Esophagus squamous epithelium (tissue), 5 donors: ENCODE measurements around the gene SPRYD7. TPM values are rescaled to one million over a fixed set of nuclear protein-coding genes. Genes with fewer than 3 reads are reported as not detected.

Source experiments
- DNase-seq: peaks from one replicate; lab custom pipeline; 2025; lab: John Stamatoyannopoulos, UW
- H3K27ac ChIP-seq, 4 donors: fragments of 200-600 bp; sonication (generic); one replicate each; pipeline ENCODE4 v1.5.1; 2016 to 2019; ENCODE audit warnings: mild to moderate bottlenecking in 1 of 4
- H3K27me3 ChIP-seq, 4 donors: fragments of 200-600 bp; sonication (generic); 1 replicate in 3 of 4; 2 replicates in 1 of 4; pipeline versions ENCODE4 v1.5.1 to v1.6.0; 2017 to 2021; ENCODE audit warnings: antibody characterized with exemption in 1 of 4
- H3K36me3 ChIP-seq, 3 donors: fragments of 200-600 bp; sonication (generic); one replicate each; pipeline ENCODE4 v1.5.1; 2016 to 2019
- H3K4me1 ChIP-seq, 3 donors: fragments of 200-600 bp; sonication (generic); one replicate each; pipeline ENCODE4 v1.5.1; 2017 to 2019
- H3K4me3 ChIP-seq, 4 donors: fragments of 200-600 bp; sonication (generic); 1 replicate in 3 of 4; 2 replicates in 1 of 4; pipeline ENCODE4 v1.5.1; 2016 to 2019; ENCODE audit warnings: mild to moderate bottlenecking in 2 of 4, moderate library complexity in 1 of 4
- H3K9me3 ChIP-seq, 3 donors: fragments of 200-600 bp; sonication (generic); one replicate each; pipeline ENCODE4 v1.5.1; 2016 to 2019
- POLR2A ChIP-seq, 4 donors: fragments of 450-650 bp; IDR thresholded peaks; one replicate each; pipeline ENCODE4 v1.6.1; 2017; ENCODE audit warnings: antibody characterized with exemption in 4 of 4, mild to moderate bottlenecking in 4 of 4, moderate library complexity in 3 of 4
- WGBS, 2 donors: methylation state at CpG; one replicate each; pipeline ENCODE4 v1.1.5; 2018; 5-methylcytosine and 5-hydroxymethylcytosine counted together
- intact Hi-C: fragments of 100-400 bp; cut with DNase I; formaldehyde crosslinking; loops from one replicate; pipeline ENCODE4 v1.15.0; 2022
- total RNA-seq, 4 donors: library from RNA; depleted of rRNA; stranded (reverse); fragments of >200 nt; gene quantifications; one replicate each; pipeline ENCODE4 v1.1.0, GENCODE V29; 2016
- TF ChIP-seq, protein P1 (sequence below), 6 experiments: fragments of 450-650 bp in 4 of 6; fragments of 200-600 bp in 2 of 6; sonication (generic) in 2 of 6; IDR thresholded peaks; one replicate each; pipeline ENCODE4 v1.5.1; 2016 to 2019; ENCODE audit warnings: antibody characterized with exemption in 6 of 6, mild to moderate bottlenecking in 4 of 6, moderate library complexity in 4 of 6
- donor health status: DM: yes; HTN: yes; CAD: no.

The SPRYD7 gene
- total RNA-seq, 4 donors from 2014 or later: 6.3 to 11.9 (median 9.2) TPM

DNA sequence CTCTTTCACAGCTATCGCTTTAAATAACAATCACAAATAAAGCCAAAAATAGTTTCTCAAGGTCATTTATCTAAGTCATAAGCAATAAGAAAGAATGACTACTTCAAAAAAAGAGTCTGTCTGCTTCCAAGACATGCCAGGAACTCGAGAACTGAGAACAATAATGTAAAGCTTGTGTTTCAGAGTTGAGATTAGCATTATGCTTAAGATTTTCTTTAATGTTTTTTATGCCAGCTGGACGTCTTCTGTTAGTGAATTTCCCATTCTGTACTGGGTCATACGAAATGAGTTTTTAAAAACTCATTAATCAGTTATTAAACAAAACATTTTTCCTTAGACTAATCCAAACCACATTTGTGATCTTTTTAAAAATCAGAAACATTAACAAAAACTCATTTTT, 3.2 kb upstream of the SPRYD7 start:
- H3K4me1 ChIP-seq: peaks cover 12 to 45% (median 15%) of the 10 kb centered on the region in 3 donors
- no peaks in the 10 kb centered on the region for H3K27me3 ChIP-seq
- no peaks in the 10 kb centered on the region for H3K9me3 ChIP-seq
- no peak for TF ChIP-seq POLR2A (IDR thresholded peaks at IDR 0.05)
- TF ChIP-seq, protein P1, sequence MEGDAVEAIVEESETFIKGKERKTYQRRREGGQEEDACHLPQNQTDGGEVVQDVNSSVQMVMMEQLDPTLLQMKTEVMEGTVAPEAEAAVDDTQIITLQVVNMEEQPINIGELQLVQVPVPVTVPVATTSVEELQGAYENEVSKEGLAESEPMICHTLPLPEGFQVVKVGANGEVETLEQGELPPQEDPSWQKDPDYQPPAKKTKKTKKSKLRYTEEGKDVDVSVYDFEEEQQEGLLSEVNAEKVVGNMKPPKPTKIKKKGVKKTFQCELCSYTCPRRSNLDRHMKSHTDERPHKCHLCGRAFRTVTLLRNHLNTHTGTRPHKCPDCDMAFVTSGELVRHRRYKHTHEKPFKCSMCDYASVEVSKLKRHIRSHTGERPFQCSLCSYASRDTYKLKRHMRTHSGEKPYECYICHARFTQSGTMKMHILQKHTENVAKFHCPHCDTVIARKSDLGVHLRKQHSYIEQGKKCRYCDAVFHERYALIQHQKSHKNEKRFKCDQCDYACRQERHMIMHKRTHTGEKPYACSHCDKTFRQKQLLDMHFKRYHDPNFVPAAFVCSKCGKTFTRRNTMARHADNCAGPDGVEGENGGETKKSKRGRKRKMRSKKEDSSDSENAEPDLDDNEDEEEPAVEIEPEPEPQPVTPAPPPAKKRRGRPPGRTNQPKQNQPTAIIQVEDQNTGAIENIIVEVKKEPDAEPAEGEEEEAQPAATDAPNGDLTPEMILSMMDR (IDR thresholded peaks at IDR 0.05): no peak
- intact Hi-C loops: no loop called here
- DNase-seq: no peak
- peak overlapping the region in 2 of 4 donors; percentile 23 to 53 for H3K27ac ChIP-seq
- H3K4me3 ChIP-seq: peak overlapping the region in 1 of 4 donors; percentile 12
- 11 to 21% methylated on average over 4 of the region's 4 CpGs for WGBS, 2 donors
- H3K36me3 ChIP-seq: no peaks in the 10 kb centered on the region

DNA sequence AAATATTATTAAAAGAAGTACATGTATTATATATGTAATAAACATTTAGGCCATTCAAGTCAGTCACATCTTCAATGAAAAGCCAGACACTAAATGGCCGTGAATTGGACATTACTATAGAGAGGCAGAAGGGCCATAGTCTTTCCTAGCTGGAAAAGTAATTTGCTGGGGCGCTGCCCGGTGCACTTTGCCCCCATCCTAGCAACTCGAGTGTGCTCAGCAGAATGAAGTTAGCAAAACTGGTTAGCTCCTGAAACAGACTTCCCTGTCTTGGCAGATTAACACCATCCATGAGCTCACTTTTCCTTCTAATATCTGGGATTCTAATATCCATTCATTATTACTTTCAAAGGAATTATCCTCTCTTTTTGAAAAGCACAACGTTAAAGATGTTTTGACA, 2.8 kb upstream of the SPRYD7 start:
- H3K36me3 ChIP-seq: no peaks in the 10 kb centered on the region
- H3K4me1 ChIP-seq: peaks cover 12 to 49% (median 15%) of the 10 kb centered on the region in 3 donors
- intact Hi-C loops: no loop called here
- H3K27ac ChIP-seq: peak overlapping the region in 2 of 4 donors; percentile 23 to 53
- WGBS, 2 donors: 28 to 37% methylated on average over 5 of the region's 5 CpGs
- DNase-seq: no peak
- H3K4me3 ChIP-seq: peak overlapping the region in 1 of 4 donors; percentile 12
- no peaks in the 10 kb centered on the region for H3K9me3 ChIP-seq
- TF ChIP-seq, protein P1 (IDR thresholded peaks at IDR 0.05): no peak
- no peak for TF ChIP-seq POLR2A (IDR thresholded peaks at IDR 0.05)
- no peaks in the 10 kb centered on the region for H3K27me3 ChIP-seq

DNA sequence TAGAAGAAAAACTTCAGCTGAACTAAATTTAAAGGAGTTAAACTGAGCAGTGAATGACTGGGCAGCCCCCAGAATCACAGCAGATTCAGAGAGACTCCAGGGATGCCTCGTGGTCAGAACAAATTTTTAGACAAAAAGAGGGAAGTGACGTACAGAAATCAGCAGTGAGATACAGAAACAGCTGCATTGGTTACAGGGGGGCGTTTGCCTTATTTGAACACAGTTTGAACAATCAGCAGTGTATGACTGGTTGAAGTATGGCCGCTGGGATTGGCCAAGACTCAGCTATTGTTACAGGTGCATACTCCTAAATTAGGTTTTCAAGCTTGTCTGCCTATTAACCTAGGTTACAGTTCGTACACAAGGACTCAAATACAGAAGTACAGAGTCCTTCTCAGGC, 2.2 kb upstream of the SPRYD7 start:
- H3K36me3 ChIP-seq: no peaks in the 10 kb centered on the region
- TF ChIP-seq, protein P1 (IDR thresholded peaks at IDR 0.05): no peak
- no peak for TF ChIP-seq POLR2A (IDR thresholded peaks at IDR 0.05)
- intact Hi-C loops: no loop called here
- peaks cover 12 to 55% (median 15%) of the 10 kb centered on the region in 3 donors for H3K4me1 ChIP-seq
- 62 to 67% methylated on average over 5 of the region's 5 CpGs for WGBS, 2 donors
- peak overlapping the region in 2 of 4 donors; percentile 23 to 53 for H3K27ac ChIP-seq
- H3K9me3 ChIP-seq: no peaks in the 10 kb centered on the region
- H3K4me3 ChIP-seq: no peak overlapping the region
- no peaks in the 10 kb centered on the region for H3K27me3 ChIP-seq
- DNase-seq: no peak

DNA sequence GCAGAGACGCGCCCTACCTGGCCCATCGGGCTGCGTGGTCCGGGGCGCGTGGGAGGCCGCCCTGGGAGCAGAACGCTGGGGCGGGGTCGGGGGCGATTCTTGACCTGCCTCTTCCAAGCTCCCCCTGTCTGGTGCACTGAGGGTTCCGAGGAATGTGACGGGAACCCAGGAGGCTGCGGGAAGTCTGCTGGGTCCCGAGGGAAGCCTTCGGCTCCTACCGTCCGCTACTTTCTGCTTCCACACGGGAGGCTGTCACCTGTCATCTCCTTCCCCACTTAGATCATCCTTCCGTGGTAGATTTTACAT, 781 bp upstream of the SPRYD7 start:
- H3K27me3 ChIP-seq: no peaks in the 10 kb centered on the region
- WGBS, 2 donors: 2 to 13% methylated on average over 9 to 16 of the region's 21 CpGs
- TF ChIP-seq, protein P1 (IDR thresholded peaks at IDR 0.05): no peak
- no peak for TF ChIP-seq POLR2A (IDR thresholded peaks at IDR 0.05)
- no peaks in the 10 kb centered on the region for H3K9me3 ChIP-seq
- peak overlapping the region; percentile 76 to 93 (median 87) for H3K4me3 ChIP-seq
- H3K4me1 ChIP-seq: peaks cover 12 to 63% (median 15%) of the 10 kb centered on the region in 3 donors
- H3K36me3 ChIP-seq: no peaks in the 10 kb centered on the region
- intact Hi-C loops: no loop called here
- no peak for DNase-seq
- peak overlapping the region; percentile 92 to 94 (median 92) for H3K27ac ChIP-seq

DNA sequence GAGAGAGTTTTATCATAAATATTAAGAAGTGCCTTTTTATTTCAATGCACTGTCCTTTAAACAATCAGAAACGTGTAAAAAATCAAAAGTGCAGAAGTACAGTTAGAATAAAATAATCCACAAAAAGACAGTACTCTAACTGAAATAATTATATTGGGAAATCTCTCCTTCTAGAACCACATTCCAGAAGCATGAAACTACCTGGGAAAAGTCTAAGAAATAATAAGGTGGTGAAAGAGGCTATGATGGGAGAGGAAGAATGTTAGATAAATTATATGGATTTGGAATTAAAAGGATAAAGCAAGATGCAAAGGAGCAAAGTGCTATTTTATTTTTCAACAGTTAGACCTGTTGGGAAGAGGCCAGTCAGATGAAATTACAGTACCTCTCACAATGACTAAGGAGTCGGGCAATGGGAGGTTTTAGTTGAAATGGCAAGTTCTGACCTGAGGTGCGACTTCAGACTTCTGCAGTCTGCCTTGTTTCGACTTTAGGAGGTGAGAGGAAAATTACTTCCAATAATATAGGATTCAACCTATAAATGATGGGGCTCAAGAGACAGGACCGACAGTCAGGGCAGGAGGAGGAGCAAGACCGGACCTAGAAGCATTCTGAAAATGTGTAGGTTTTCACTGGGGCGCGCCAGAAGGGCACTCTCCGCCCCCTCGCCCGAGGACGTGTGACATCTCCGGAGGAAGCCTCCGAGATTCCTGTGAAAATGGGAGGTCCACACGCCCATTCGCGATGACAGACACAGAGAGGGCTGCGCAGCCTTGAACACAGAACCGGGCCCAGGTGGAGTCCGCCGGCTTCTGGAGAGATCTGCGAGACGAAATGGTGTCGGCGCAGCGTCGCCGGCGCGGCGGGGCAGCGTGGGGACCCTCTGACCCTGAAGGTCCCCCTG, 717 bp downstream of the SPRYD7 start:
- Histone ChIP-seq H3K9me3 (no peaks in the 10 kb centered on the region), H3K4me1 (peaks cover 12 to 63% (median 15%) of the 10 kb centered on the region in 3 donors), H3K4me3 (peak overlapping the region; percentile 76 to 93 (median 87)), H3K36me3 (peaks cover 0 to 14% (median 0%) of the 10 kb centered on the region in 3 donors), H3K27ac (peak overlapping the region; percentile 92 to 94 (median 92)), H3K27me3 (no peaks in the 10 kb centered on the region)
- DNase-seq: peak; percentile 35
- intact Hi-C loops: no loop called here
- TF ChIP-seq, protein P1 (IDR thresholded peaks at IDR 0.05): no peak
- TF ChIP-seq POLR2A (IDR thresholded peaks at IDR 0.05): no peak
- WGBS, 2 donors: 1 to 4% methylated on average over 13 to 14 of the region's 32 CpGs
